Measurements from ENCODE around the gene MYBPC1. TPM values are rescaled to one million over a fixed set of nuclear protein-coding genes. Genes with fewer than 3 reads are reported as not detected.

Gene MYBPC1
- total RNA-seq, 1 experiment from 2014 or later: not detected

DNA sequence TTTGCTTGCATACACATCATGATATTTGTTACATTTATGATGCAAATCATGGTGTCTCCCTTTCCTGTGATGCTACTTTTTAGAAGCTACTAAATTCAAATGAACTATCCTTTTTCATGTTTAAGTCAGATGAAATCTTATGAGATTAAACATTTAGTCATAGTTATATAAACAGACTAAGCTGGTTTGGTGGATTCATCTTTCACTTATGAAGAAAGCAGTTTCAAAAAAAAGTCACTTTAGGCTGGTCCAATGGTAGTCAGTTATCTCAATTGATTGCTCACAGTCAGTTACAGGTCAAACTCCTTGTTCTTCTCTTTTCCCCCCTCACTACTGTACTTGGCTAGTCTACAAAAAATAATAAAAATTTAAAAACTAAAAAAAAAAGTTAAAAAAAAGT, 124.8 kb downstream of the MYBPC1 start:
- H2BK12ac ChIP-seq (ENCODE audit: insufficient read length, low read depth, low read length): no peak overlapping the region
- no peak for TF ChIP-seq CTCF (conservative IDR thresholded peaks at IDR 0.05)
- no peak for DNase-seq

More for the DNA sequence above, 124.8 kb downstream of the MYBPC1 start:
- Histone ChIP-seq H3K18ac (ENCODE audit: insufficient read length, low read depth, low read length) (no peak overlapping the region), H3K4ac (ENCODE audit: low read depth, low read length) (no peak overlapping the region), H4K8ac (replicated peaks; ENCODE audit: insufficient read length, low read depth, low read length) (no peak overlapping the region), H3K56ac (ENCODE audit: insufficient read length, low read depth, low read length) (no peak overlapping the region), H3K23me2 (ENCODE audit: insufficient read length, low read depth, low read length, poor library complexity, severe bottlenecking) (no peaks in the 10 kb centered on the region), H2AFZ (ENCODE audit: low read length) (no peak overlapping the region), H3K9me3 (ENCODE audit: control insufficient read depth, low read depth, low read length) (no peaks in the 10 kb centered on the region), H3K9ac (ENCODE audit: extremely low read depth, insufficient read length, low read length) (no peak overlapping the region), H3K79me2 (ENCODE audit: insufficient read depth, low read length) (no peaks in the 10 kb centered on the region), H3K4me1 (ENCODE audit: insufficient read depth, low read length) (no peaks in the 10 kb centered on the region), H4K91ac (ENCODE audit: insufficient read length, low read depth, low read length) (no peak overlapping the region), H4K5ac (ENCODE audit: insufficient read length, low read depth, low read length) (no peak overlapping the region), H3K14ac (ENCODE audit: insufficient read depth, low read length) (no peak overlapping the region), H2BK20ac (ENCODE audit: low read depth, low read length, poor library complexity, severe bottlenecking) (no peak overlapping the region), H3K27me3 (ENCODE audit: insufficient read depth, low read length) (no peaks in the 10 kb centered on the region), H3K4me2 (ENCODE audit: insufficient read depth, insufficient read length, low read length) (no peak overlapping the region), H2BK5ac (ENCODE audit: insufficient read length, low read length) (no peak overlapping the region), H2BK15ac (ENCODE audit: low read depth, low read length) (no peak overlapping the region), H3T11ph (ENCODE audit: low read length) (no peak overlapping the region), H4K20me1 (ENCODE audit: control insufficient read depth, insufficient read depth, insufficient read length) (no peaks in the 10 kb centered on the region), H3K23ac (ENCODE audit: insufficient read length, low read depth, low read length) (no peak overlapping the region), H3K27ac (ENCODE audit: insufficient read length, low read depth, low read length) (no peak overlapping the region), H2AK5ac (ENCODE audit: insufficient read length, low read length) (no peak overlapping the region), H3K79me1 (ENCODE audit: insufficient read depth, low read depth, low read length, poor library complexity, severe bottlenecking) (no peaks in the 10 kb centered on the region), H2BK120ac (ENCODE audit: low read depth, low read length, poor library complexity, severe bottlenecking) (no peak overlapping the region)
- no peaks in the 10 kb centered on the region for H3K9me3 Mint-ChIP-seq
- no peaks in the 10 kb centered on the region for H3K27me3 Mint-ChIP-seq (ENCODE audit: low read depth)
- no peak overlapping the region for H3K27ac Mint-ChIP-seq
- no peak overlapping the region for H3K4me3 Mint-ChIP-seq
- no peaks in the 10 kb centered on the region for H3K4me1 Mint-ChIP-seq
- H3K36me3 Mint-ChIP-seq (ENCODE audit: insufficient read depth in 1 of 3, low read depth in 3 of 3): no peaks in the 10 kb centered on the region
